G401.6 (cell line): ENCODE results near the gene TPGS1.

Source experiments
- FAIRE-seq: peaks from 2 replicates; lab custom pipeline; 2012; peaks lifted over from hg19 to GRCh38; lab: Jason Lieb, UNC

The TPGS1 gene

DNA sequence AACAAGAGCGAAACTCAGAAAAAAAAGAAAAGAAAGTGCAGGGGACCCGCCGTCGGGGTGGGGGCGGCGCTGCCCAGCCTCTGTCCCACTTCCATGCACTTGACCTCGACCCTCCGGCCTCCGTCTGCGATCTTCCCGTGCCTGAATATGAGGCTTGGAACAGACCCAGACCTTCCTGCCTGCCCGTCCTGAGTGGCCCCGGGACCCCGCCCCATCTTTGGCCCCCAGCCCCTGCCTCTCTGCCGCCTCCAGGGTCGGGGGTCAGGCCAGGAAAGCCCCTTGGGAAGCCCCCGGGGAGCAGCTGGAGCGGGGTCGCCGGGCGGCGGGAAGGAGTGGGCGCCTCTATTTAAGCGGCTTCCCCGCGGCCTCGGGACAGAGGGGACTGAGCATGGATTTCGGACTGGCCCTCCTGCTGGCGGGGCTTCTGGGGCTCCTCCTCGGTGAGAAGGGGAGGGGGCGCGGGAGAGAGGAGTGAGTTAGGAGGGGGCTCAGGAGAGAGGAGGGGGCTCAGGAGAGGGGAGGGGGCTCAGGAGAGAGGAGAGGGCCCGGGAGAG lies 11.1 kb upstream of the TPGS1 start, which contains the start of gene MADCAM1:
MADCAM1 (plus strand) TSS at position 375 of the 554 bp plus-strand sequence; CDS start at position 389, 14 bp downstream.
- FAIRE-seq: no peak

DNA sequence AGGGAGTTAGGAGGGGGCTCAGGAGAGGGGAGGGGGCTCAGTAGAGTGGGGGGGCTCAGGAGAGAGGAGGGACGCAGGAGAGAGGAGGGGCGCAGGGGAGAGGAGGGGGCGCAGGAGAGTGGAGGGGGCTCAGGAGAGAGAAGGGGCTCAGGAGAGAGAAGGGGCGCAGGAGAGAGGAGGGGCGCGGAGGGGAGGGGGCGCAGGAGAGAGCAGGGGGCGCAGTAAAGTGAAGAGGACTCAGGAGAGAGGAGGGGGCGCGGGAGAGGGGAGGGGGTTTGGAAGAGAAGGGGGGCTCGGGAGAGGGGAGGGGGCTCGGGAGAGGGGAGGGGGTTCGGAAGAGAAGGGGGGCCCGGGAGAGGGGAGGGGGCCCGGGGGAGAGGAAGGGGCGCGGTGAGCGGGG lies 10.3 kb upstream of the TPGS1 start:
- no peak for FAIRE-seq

DNA sequence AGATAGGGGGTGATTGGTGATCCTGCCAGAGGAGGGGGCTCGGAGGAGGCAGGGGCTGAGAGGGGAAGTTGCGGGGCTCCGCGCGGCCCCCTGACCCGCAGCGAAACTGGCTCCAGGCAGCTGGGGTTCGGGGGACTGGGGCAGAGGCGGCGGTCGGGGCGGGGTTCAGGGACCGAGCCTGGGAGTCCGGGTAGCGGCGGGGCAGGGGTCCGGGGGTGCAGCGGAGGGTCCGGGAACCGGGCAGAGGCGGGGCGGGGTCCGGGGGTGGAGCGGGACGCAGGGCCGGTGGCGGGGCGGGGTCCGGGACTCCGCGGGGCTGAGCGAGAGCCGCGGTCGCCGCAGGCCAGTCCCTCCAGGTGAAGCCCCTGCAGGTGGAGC lies 9.8 kb upstream of the TPGS1 start:
- no peak for FAIRE-seq

DNA sequence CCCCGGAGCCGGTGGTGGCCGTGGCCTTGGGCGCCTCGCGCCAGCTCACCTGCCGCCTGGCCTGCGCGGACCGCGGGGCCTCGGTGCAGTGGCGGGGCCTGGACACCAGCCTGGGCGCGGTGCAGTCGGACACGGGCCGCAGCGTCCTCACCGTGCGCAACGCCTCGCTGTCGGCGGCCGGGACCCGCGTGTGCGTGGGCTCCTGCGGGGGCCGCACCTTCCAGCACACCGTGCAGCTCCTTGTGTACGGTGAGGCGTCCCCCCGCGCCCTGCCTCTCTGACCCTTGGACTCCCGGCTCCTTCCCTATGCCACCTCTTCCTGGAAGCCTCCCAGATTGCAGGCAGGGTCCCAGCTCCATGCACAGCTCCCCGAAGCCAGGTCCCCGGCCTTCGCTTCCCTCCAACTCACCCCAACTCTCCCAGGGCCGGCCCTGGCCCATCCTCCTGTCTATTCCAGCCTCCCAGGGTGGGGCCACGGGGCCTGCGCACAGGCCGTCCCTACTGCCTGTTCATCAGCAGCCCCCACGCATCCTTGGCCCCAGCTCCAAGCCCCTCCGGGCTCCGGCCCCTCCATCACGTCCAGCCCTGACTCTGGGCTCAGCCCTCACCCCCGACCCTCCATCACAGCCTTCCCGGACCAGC lies 9.3 kb upstream of the TPGS1 start:
- no peak for FAIRE-seq

DNA sequence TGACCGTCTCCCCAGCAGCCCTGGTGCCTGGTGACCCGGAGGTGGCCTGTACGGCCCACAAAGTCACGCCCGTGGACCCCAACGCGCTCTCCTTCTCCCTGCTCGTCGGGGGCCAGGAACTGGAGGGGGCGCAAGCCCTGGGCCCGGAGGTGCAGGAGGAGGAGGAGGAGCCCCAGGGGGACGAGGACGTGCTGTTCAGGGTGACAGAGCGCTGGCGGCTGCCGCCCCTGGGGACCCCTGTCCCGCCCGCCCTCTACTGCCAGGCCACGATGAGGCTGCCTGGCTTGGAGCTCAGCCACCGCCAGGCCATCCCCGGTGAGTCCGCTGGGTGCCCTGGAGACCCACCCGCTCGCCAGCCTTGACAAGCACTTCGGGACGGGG lies 8.8 kb upstream of the TPGS1 start:
- FAIRE-seq: no peak

DNA sequence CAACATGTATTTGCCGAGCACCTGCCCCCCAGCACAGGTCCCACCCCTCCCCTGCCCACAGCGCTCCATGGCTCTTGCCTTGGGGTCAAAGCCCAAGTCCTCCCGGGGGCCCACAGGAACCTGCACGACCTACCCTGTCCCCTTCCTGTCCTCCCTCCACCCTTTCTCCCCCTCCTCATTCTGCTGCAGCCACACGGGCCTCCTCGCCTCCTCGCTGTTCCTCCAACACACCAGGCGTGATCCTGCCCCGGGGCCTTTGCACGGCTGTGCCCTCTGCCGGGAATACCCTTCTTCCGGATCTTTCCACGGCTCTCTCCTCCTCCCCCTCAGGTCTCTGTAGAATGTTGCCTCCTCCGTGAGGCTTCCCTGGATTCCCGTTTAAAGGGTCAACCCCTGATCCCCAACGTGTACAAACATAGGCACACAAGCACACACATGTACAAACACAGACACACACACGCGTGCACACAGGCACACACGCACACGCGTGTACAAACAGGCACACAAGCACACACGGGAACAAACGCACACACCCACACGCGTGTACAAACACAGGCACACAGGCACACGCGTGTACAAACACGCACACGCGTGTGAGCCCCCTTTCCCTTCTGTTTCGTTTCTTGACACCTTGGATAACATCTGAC lies 8.2 kb upstream of the TPGS1 start:
- FAIRE-seq: no peak

DNA sequence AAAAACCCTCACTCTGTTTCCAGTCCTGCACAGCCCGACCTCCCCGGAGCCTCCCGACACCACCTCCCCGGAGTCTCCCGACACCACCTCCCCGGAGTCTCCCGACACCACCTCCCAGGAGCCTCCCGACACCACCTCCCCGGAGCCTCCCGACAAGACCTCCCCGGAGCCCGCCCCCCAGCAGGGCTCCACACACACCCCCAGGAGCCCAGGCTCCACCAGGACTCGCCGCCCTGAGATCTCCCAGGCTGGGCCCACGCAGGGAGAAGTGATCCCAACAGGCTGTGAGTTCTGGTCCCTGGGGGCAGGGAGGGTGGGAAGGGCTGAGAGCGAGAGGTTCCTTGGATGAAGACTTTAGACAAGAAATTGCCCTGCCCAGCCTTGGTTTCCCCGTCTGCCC lies 5.7 kb upstream of the TPGS1 start:
- no peak for FAIRE-seq

DNA sequence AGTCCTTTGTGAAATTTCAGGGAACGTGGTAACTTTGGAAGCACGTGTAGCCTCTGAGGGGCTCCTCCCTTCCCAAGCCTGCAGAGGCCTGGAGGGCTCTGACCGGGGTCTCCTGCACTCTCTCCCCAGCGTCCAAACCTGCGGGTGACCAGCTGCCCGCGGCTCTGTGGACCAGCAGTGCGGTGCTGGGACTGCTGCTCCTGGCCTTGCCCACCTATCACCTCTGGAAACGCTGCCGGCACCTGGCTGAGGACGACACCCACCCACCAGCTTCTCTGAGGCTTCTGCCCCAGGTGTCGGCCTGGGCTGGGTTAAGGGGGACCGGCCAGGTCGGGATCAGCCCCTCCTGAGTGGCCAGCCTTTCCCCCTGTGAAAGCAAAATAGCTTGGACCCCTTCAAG lies 2.7 kb upstream of the TPGS1 start:
- FAIRE-seq: no peak

DNA sequence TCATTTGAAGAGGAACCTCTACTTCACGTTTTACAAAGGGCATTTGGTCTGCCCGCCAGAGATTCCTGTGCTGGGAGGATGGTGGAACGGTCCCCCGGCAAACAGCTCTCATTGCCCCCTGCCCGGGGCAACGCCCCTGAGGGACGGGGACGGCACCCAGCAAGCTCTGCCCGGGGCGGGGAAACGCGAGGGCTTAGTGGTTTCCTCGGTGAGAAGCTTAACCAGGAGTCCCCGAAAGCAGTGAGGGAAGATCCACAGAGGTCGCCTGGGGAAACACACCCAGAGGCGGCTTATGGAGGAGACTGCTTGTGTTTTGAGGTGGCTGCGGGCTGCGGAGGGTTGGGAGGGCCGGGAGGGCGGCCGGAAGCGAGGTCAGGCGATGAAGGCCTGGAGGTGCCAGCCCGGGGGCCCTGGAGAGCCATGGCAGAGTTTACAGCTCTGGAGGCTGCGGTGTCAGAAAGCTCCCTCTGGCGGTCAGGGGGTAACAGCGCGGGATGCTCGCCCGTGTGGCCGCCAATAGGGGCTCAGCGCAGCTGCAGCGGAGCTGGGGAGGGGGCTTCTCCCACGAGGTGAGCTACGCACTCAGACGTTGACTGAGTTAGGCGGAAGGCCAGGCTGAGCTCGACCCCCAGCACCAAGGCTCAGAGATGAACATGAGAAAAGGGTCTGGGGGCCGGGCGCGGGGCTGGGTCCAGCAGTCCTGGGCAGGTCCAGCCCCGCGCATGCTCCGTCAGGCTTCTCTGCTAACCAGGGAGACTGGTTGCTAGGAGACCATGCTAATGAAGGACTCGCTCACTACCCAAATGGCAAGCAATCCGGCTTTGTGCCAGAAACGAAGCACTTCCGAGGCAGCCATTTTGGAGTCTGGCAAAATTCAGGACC lies 652 bp upstream of the TPGS1 start:
- peak; percentile 98 for FAIRE-seq

DNA sequence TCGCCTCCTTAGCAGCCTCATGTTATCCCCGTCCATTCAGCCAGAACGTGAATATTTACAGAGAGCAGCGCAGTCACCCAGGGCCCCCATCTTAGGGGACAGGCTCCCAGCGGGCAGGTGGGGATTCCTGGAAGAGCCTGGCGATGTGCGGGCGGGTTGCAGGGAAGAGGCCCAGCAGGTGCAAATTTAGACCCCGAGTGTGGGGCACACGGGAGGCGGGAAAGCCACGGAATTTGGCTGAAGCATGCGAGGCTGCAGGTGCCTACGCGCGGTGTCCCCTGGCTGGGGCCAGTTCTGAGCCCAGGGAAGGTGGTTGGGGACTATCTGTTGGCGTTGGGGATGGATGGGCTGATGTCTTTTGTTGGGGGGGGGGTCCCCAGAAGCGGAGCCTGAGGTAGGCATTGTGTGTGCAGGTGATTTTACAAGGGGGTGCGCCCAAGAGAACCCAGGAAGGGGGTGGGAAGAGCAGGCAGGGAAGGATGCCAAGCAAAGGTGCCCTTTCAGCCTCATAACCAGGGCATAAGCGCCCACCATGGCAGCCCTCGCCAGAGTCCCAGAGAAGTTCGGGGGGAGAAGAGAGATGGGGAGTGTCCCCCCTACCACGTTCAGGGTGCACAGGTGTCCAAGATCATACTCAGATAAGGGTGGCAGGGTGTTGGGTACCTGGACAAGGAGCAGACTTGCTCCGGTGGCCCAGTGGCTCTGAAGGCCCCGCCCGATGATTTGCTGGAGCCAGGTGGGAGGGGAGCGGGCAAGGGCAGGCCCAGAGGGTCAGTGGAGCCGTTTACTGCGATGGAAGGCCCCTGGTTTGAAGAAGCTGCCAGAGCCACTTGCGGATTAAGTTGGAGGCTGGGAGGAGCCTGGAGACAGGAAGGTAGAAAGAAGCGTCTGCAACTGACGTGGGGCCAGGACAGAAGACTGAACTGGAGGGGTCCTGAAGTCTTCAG lies 1.2 kb downstream of the TPGS1 start:
- FAIRE-seq: no peak

DNA sequence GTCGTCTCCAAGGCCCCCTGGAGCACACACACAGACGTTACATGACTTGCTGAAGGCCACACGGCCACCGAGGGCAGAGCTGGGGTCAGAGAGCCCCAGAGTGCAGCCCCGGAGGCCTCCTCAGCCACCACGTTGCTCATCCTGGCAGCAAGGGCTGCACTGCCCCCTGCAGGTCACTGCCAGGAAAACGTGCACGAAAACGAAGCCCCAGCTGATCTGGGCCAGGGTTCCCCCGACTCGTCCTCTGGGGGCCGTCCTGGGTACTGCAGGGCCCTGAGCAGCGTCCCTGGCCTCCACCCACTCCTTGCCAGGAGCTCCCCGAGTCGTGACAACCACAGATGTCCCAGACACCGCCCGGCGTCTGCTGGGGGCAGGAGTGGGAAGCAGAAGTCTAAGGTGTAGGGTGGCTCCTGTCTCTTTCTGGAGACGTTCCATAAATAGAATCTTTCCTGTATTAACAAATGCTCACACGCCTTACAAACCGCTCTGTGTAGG lies 3.4 kb downstream of the TPGS1 start:
- FAIRE-seq: no peak

DNA sequence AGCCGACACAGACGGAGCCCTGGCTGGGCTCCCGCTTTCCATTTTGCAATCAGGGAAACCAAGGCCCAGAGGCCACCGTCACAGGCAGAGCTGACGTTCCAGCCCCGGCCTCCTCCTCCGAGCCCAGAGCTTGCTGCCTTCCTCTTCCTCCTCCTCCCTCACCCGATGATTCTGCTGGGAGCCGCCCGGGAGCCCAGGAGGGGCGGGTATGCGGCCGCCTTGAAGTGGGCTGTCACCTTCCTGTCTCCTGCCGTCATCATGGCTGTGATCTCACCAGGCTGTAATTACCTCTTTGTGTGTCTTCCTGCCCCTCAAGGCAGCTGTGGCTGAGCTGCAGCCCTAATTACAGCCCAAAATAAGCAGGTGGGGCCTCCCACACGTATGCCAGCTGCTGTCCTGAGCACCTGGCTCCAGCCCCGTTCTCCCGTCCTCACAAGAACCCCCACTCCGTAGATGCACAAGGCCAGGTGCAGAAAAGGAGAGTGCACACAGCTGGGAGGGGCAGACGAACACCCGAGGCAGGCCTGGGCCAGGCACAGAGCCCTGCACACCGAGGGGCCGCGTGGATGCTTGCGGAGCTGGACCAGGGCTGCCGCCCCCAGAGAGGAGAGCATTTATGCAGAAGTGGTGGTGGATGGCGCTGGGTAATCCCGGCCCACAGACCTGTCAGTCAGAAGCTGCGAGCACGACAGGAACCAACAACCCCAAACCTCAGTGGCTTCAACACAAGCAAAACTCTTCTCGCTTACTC lies 4.0 kb downstream of the TPGS1 start:
- FAIRE-seq: no peak

DNA sequence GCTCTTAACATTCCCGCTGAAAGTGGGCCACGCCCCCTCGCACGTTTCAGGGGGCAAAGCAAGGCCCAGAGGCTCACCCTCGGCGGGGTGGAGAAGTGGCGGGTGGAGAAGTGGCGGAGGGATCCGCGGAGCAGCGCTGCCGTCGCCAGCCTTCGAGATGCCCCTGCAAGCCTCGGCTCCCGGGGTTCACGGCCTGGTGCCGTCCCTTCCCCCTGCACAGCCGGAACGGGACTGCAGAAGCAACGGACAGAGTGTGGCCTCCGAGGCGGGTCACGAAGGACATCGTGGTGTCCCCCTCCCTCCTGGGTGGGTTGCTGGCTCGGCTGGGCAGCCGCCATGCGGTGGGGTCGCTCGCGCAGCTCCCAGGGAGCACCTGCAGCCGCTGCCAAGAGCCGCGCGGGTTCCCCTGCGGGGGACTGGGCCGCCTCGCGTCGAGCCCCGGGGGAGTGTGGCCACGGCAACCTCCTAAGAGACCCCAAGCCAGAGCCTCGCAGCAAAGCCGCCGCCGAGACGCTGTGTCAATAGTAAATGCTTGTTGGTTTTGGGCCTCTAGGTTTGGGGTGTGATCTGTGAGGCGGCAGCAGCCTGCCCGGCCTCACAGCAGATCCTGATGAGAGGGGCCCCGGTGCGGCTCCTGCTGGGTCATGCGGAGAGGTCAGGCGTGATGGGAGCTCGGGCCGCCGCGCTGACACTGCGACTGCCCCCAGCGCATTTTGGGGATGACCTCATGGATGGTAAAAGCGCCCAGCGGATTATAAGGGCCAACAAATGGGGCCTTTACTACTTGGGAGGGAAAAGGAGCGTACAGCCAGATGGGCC lies 5.5 kb downstream of the TPGS1 start:
- FAIRE-seq: no peak

DNA sequence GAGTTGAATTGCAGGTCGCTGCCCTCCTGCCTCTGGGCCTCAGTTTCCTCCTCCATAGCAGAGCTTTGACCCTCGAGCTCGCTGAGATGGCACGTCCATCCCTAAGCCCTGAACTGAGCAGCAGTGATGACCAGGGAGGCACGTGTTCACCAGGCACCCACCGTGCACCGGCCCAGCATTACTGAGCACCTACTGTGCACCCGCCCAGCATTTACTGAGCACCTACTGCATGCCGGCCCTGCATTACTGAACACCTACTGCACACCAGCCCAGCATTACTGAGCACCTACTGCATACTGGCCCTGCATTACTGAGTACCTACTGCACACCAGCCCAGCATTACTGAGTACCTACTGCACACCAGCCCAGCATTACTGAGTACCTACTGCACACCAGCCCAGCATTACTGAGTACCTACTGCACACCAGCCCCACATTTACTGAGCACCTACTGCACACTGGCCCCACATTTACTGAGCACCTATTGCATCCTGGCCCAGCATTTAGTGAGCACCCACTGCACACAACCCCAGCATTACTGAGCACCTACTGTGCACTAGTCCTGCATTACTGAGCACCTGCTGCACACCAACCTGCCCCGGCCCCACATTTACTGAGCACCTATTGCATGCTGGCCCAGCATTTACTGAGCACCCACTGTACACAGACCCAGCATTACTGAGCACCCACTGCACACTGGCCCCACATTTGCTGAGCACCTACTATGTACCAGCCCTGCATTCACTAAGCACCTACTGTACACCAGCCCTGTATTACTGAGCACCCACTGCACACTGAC lies 6.3 kb downstream of the TPGS1 start:
- FAIRE-seq: no peak

DNA sequence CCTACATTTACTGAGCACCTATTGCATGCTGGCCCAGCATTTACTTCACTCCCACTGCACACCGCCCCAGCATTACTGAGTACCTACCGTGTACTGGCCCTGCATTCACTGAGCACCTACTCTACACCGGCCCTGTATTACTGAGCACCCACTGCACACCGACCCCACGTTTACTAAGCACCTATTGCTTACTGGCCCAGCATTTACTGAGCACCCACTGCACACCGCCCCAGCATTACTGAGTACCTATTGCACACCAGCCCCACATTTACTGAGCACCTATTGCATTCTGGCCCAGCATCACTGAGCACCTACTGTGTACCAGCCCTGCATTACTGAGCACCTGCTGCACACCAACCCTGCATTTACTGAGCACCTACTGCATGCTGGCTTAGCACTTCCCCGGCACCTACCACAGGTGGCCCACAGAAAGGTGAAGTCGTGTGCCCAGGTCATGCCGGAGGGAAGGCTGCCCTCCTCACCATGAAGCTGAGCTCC lies 6.9 kb downstream of the TPGS1 start:
- FAIRE-seq: no peak

DNA sequence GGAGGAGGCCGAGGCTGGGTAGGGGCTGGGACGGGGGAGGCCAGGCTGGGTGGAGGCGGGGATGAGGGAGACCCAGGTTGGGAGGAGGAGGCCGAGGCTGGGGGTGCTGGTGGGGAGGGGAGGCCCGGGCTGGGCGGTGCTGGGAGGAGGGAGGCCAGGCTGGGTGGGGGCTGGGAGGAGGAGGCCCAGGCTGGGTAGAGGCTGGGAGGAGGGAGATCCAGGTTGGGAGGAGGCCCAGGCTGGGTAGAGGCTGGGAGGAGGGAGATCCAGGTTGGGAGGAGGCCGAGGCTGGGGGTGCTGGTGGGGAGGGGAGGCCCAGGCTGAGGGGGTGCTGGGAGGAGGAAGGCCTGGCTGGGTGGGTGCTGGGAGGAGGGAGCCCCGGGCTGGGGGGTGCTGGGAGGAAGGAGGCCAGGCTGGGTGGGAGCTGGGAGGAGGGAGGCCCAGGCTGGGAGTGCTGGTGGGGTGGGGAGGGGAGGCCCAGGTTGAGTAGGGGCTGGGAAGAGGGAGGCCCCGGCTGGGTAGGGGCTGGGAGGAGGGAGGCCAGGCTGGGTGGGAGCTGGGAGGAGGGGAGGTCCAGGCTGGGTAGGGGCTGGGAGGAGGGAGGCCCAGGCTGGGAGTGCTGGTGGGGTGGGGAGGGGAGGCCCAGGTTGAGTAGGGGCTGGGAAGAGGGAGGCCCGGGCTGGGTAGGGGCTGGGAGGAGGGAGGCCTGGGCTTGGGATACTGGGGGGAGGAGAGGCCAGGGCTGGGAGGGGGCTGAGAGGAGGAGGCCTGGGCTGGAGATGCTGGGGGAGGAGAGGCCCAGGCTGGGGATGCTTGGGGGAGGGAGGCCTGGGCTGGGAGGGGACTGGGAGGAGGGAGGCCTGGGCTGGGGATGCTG lies 10.7 kb downstream of the TPGS1 start:
- no peak for FAIRE-seq

DNA sequence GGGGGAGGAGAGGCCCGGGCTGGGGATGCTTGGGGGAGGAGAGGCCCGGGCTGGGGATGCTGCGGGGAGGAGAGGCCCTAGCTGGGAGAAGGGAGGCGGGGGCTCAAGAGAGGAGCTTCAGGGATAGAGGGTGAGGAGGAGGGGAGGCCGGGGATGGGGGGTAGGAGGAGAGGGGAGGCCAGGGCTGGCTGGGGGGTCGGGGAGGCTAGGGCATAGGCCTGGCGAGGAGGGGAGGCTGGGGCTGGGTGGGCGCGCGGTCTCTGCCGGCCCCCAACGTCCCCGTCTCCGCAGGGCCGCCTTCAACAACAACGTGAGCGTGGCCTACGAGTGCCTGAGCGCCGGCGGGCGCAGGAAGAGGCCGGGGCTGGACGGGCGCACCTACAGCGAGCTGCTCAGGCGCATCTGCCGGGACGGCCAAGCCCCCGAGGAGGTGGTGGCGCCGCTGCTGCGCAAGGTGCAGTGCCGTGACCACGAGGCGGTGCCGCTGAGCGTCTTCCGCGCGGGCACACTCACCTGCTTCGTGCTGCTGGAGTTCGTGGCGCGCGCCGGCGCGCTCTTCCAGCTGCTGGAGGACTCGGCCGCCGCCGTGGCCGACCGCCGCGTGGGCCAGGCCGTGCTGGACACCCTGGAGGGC lies 11.4 kb downstream of the TPGS1 start:
- no peak for FAIRE-seq
